ENCODE data around the gene FBXL3.
A peak's percentile ranks its signal among the peaks of the same experiment; 100 is the strongest.
"Not testable (repeated sequence)": the region's sequence is repeated elsewhere in the genome, so short reads cannot be mapped to it uniquely, and the experiment has no call there.

FBXL3 gene

GRCh38 chr13:77022341-77022740 is 4.6 kb downstream of the FBXL3 start:
- DNase-seq: no peak

DNA sequence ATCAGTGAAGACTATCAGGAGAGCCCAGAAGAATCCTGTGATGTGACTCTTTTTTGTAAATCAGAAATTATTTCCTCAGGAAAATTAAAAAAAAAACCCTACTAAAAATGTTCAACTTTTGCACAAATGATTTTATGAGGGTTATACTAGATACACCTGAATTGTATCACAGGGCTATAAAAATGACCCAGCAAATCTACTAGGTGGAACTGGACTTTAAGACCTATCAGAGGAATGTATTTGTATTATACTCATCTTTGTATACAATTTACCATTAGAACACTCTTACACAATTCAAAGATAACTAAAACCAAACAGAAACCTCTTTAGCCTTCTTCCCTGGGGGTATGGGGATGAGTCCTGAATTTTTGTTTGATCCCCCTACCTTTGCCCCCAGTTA is 7.2 kb downstream of the FBXL3 start:
- DNase-seq: no peak

DNA sequence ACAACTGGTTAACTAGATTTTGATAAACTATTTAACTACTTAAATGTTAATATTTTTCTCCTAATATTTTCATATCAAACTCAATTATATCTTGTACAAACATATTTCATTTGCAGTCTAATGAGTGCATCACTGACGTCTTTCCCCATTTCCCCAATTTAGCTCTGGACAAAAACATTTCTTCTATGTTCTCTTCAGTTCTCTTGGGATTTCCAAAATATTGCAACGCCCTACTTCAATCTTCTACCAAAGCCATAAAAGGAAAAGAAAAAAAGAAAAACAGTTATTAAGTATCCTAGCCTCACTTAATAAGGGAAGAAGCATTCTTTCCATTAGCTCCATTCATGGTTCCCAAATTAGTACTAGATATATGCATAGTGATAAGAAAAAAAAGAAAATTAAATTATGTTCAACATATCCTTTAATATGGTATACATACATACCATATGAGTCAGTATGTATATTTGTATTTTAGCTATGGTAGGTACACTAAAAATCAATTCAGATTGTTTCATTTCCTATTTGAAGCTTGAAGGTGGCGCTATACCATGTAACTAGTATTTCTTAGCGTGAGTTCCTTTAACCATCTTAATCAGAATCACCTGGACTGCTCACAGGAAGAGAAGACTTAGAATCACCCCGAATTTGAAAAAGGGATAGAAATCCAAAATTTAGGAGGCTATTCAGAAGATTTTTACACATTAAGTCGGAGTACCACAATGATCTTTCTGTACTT is 9.9 kb downstream of the FBXL3 start:
- DNase-seq: no peak

- DNase-seq: no peak
Observed at GRCh38 chr13:77016251-77016812, 10.6 kb downstream of the FBXL3 start.

GRCh38 chr13:77014906-77015685 is 11.9 kb downstream of the FBXL3 start:
- no peak for DNase-seq

DNA sequence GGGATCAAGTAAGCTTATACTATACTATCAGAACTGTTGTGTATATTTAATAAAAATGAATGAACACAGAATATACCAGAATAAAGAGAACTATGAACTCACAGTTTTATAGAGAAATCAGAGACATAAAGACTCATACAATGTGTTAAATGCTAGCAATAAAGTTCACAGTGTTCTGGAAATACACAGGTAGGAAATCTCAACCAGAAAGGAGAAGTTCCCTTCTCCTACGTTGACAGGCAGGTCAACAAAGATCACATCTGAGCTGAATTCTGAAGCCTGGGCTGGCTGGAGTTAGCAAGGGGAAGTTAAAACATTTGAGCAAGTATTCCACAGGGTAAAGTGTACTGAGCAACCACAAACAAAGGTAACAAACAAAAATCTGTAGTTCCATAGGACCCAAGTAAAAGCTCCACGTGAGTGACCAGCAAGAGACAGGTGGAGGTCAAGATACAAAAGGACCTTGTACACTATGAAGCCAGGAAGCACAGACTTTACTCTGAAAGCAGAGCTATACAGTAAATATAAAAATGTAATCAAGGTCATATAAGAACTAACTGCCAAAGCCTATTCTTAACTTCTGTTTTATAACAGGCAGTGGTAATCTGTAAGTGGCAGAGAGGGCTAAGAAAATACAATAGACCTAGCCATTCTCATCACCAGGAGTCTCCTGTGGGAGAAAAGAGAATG is 13.0 kb downstream of the FBXL3 start:
- DNase-seq: no peak

DNA sequence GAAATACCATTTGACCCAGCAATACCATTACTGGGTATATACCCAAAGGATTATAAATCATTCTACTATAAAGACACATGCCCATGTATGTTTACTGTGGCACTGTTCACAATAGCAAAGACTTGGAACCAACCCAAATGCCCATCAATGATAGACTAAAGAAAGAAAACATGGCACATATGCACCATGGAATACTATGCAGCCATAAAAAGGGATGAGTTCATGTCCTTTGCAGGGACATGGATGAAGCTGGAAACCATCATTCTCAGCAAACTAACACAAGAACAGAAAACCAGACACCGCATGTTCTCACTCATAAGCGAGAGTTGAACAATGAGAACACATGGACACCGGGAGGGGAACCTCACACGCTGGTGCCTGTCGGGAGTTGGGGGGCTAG is 17.2 kb downstream of the FBXL3 start:
- not testable (repeated sequence) for DNase-seq

- DNase-seq: no peak
Observed at GRCh38 chr13:77009011-77009410, 17.9 kb downstream of the FBXL3 start.

- DNase-seq: not testable (repeated sequence)
Observed at GRCh38 chr13:77008337-77008736, 18.6 kb downstream of the FBXL3 start.

GRCh38 chr13:77002590-77003190 is 24.3 kb downstream of the FBXL3 start:
- DNase-seq: no peak

DNA sequence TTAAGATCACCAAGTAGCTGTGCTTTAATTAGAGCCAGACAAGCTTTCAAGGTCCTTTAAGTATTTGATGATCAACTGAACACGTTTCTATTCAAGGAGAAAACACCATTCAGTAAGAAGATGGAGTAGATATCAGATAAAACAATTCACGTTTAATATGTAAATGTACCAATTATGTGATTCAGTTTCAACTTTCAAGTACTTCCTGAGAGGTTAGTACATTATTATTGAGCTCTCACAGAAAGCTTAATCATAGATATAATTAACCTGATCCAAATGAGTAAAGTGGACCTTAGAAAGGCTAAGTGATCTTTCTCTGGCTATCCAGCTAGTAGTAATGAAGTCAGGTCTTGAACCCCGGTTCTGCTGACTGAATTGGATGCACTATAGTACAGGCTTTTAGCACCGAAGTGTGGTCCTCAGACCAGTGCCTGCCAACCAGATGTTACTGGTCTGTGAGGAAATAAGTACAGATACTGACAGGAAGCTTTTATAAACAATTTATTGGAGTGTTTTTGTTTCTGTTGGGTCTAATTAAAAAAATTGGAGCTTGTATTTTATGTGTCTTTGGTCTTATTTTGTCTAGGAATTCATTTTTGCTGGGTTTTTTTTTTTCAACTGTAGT is 24.9 kb downstream of the FBXL3 start:
- DNase-seq: no peak

GRCh38 chr13:77001540-77001939 is 25.4 kb downstream of the FBXL3 start:
- DNase-seq: no peak

DNA sequence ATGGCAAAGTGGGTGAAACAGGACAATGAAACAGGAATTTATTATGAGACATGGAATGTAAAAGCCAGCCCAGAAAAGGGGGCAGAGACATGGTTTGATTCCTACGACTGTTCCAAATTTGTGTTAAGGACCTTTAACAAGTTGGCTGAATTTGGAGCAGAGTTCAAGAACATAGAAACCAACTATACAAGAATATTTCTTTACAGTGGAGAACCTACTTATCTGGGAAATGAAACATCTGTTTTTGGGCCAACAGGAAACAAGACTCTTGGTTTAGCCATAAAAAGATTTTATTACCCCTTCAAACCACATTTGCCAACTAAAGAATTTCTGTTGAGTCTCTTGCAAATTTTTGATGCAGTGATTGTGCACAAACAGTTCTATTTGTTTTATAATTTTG is 26.5 kb downstream of the FBXL3 start:
- DNase-seq: no peak

DNA sequence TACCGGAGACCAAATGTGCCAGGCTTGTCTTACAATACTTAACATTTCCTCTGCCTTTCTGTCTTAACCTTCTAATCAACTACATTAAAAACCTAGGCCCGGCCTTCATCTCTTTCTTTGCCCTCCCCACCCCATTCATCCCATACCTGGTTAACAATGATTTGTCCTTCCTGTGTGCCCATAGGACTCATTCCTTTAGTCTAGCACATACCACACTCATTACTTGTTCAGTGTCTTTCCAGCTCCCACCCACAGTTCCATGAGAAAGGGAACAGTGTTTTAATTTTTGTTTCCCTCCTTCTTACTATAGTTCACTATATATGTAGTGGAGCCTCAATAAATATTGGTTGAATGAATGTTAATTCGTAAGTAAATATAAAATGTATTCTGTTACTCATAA is 32.7 kb downstream of the FBXL3 start:
- no peak for DNase-seq

DNA sequence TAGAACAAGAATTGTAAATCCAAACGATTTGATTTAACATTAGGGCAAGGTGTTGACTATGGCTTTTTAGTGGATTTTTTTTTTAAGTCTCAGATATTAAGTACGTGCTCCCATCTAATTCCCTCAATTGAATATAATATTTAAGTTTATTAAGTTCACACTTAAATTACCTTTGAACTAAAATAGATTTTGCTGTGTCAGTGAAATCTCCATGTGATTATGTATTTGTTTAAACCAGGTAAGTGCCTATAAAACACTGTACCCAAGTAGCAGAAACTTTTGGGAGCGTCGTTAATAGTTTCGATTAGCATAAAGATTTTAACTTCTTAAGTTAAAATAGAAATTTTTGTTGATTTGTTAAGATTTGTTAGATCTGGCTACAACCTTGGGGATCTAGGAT is 33.5 kb downstream of the FBXL3 start:
- DNase-seq: no peak

GRCh38 chr13:76993021-76993420 is 33.9 kb downstream of the FBXL3 start:
- no peak for DNase-seq

DNA sequence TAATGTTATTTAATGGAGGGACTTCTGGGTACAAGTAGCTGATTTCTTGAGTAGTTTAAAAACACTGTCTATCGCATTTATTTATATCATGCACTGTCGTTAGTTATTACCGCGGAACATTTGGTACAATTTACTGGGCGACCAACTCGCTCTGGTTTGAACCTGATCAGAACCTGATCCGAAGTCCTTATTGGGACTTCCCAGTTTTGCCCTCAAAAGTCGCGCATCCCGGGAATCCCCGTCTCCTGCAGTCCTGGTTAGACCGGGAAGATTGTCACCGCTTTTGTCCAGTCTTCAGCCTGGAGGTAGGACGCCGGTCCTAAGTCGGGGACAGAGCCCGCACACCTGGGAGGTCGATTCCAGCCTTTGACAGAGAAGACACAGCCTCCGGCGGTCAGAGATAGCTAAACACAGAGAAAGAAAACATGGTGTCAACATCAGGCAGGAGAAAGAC is 34.4 kb downstream of the FBXL3 start:
- peak in 1 of 2 experiments; percentile 5 for DNase-seq

- peak; percentile 90 to 94 for DNase-seq
Observed at GRCh38 chr13:76991796-76992547, 35.0 kb downstream of the FBXL3 start, which contains the start of gene CLN5. CLN5 (plus strand) TSS chr13:76992081; CDS start chr13:76992099, 18 bp downstream.

DNA sequence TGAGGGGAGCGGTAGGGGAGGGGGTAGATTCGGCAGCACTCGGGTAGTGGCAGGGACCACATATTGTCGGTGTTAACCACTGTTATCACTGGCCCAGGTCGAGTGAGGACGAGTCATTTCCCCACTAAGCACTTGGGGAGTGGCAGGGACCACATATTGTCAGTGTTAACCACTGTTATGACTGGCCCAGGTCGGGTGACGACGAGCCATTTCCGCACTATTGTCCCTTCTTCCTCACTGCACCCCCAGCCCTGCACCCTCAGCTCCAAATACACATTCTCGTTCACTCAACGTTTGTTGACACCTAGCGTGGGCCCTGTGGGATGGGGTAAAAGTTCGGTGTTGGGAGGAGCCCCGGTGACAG is 35.5 kb downstream of the FBXL3 start:
- peak; percentile 40 to 61 for DNase-seq

GRCh38 chr13:76983676-76984075 is 43.3 kb downstream of the FBXL3 start:
- DNase-seq: no peak

DNA sequence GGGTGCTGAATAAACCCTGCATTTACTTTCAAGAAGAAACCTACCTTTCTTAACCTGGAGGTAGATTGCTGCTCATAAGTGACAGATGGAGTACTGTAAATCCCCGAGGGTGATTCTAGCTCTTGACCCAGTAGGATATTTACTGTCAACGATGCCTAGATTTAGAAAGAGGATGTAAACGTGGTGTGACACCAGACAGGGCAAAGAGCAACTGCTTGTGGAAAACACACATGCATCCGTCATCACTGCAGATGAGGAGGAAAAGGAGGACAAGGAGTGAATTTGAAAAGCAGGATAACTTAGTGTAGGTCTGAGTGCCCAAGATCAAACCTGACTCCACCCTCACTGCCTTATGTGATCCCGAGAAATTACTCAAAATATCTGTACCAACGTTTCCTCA is 44.9 kb downstream of the FBXL3 start:
- DNase-seq: no peak
